ENCODE measurements around the gene NETO2. TPM values are rescaled to one million over a fixed set of nuclear protein-coding genes. Genes with fewer than 3 reads are reported as not detected.

NETO2 gene
- total RNA-seq, 1 experiment from 2014 or later = 28.6 TPM

GRCh38 chr16:47069841-47070584 lies 73.7 kb downstream of the NETO2 start:
- no peaks in the 10 kb centered on the region for H4K20me1 ChIP-seq (ENCODE audit: control insufficient read depth, insufficient read depth, insufficient read length)
- H2BK15ac ChIP-seq (ENCODE audit: low read depth, low read length) = no peak overlapping the region
- H3K9ac ChIP-seq (ENCODE audit: extremely low read depth, insufficient read length, low read length) = no peak overlapping the region
- no peaks in the 10 kb centered on the region for H3K9me3 Mint-ChIP-seq
- H4K91ac ChIP-seq (ENCODE audit: insufficient read length, low read depth, low read length) = no peak overlapping the region
- H3K36me3 Mint-ChIP-seq (ENCODE audit: insufficient read depth in 1 of 3, low read depth in 3 of 3) = no peaks in the 10 kb centered on the region
- no peaks in the 10 kb centered on the region for H3K23me2 ChIP-seq (ENCODE audit: insufficient read length, low read depth, low read length, poor library complexity, severe bottlenecking)
- H2BK5ac ChIP-seq (ENCODE audit: insufficient read length, low read length) = no peak overlapping the region
- no peaks in the 10 kb centered on the region for H3K79me1 ChIP-seq (ENCODE audit: insufficient read depth, low read depth, low read length, poor library complexity, severe bottlenecking)
- no CpG with 5 or more reads among the region's 11 CpGs for WGBS (ENCODE audit: extremely low coverage, insufficient read length, low lambda C conversion rate)
- H3K4me3 Mint-ChIP-seq = no peak overlapping the region
- H3K4me1 Mint-ChIP-seq = peaks cover 4 to 13% of the 10 kb centered on the region in 2 experiments
- no peak overlapping the region; a peak in 1 of 7 replicates for H3K27ac Mint-ChIP-seq
- no peak overlapping the region for H2BK20ac ChIP-seq (ENCODE audit: low read depth, low read length, poor library complexity, severe bottlenecking)
- H3T11ph ChIP-seq (ENCODE audit: low read length) = no peak overlapping the region
- TF ChIP-seq, protein P1, sequence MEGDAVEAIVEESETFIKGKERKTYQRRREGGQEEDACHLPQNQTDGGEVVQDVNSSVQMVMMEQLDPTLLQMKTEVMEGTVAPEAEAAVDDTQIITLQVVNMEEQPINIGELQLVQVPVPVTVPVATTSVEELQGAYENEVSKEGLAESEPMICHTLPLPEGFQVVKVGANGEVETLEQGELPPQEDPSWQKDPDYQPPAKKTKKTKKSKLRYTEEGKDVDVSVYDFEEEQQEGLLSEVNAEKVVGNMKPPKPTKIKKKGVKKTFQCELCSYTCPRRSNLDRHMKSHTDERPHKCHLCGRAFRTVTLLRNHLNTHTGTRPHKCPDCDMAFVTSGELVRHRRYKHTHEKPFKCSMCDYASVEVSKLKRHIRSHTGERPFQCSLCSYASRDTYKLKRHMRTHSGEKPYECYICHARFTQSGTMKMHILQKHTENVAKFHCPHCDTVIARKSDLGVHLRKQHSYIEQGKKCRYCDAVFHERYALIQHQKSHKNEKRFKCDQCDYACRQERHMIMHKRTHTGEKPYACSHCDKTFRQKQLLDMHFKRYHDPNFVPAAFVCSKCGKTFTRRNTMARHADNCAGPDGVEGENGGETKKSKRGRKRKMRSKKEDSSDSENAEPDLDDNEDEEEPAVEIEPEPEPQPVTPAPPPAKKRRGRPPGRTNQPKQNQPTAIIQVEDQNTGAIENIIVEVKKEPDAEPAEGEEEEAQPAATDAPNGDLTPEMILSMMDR (conservative IDR thresholded peaks at IDR 0.05) = no peak
- no peak overlapping the region for H3K18ac ChIP-seq (ENCODE audit: insufficient read length, low read depth, low read length)
- H3K56ac ChIP-seq (ENCODE audit: insufficient read length, low read depth, low read length) = no peak overlapping the region
- no peak overlapping the region for H2BK12ac ChIP-seq (ENCODE audit: insufficient read length, low read depth, low read length)
- H2AFZ ChIP-seq (ENCODE audit: low read length) = no peak overlapping the region
- no peak overlapping the region for H3K14ac ChIP-seq (ENCODE audit: insufficient read depth, low read length)
- H3K4ac ChIP-seq (ENCODE audit: low read depth, low read length) = no peak overlapping the region
- no peak overlapping the region for H4K8ac ChIP-seq (replicated peaks; ENCODE audit: insufficient read length, low read depth, low read length)
- peaks cover 3% of the 10 kb centered on the region for H3K27me3 Mint-ChIP-seq (ENCODE audit: low read depth)
- DNase-seq = no peak
- no peak overlapping the region for H4K5ac ChIP-seq (ENCODE audit: insufficient read length, low read depth, low read length)
- no peak overlapping the region for H3K4me2 ChIP-seq (ENCODE audit: insufficient read depth, insufficient read length, low read length)
- no peaks in the 10 kb centered on the region for H3K4me1 ChIP-seq (ENCODE audit: insufficient read depth, low read length)
- no peak overlapping the region for H2BK120ac ChIP-seq (ENCODE audit: low read depth, low read length, poor library complexity, severe bottlenecking)
- H3K27ac ChIP-seq (ENCODE audit: insufficient read length, low read depth, low read length) = no peak overlapping the region
- H3K9me3 ChIP-seq (ENCODE audit: control insufficient read depth, low read depth, low read length) = no peaks in the 10 kb centered on the region
- no peak overlapping the region for H3K23ac ChIP-seq (ENCODE audit: insufficient read length, low read depth, low read length)
- H2AK5ac ChIP-seq (ENCODE audit: insufficient read length, low read length) = no peak overlapping the region
- H3K79me2 ChIP-seq (ENCODE audit: insufficient read depth, low read length) = no peaks in the 10 kb centered on the region
- no peaks in the 10 kb centered on the region for H3K27me3 ChIP-seq (ENCODE audit: insufficient read depth, low read length)

Measured in H9 (cell line).